IMR-90 (cell line): ENCODE measurements around the gene CREG1. TPM values are rescaled to one million over a fixed set of nuclear protein-coding genes. Genes with fewer than 3 reads are reported as not detected.

Experiments
- ATAC-seq: fragments of 200-7000 bp; cut with Tn5 transposase; 2 replicates; pipeline ENCODE4 v1.9.1; 2020; ENCODE audit warnings: low read depth, mild to moderate bottlenecking, moderate library complexity
- BruUV-seq: library from RNA; stranded (reverse); fragments of 400-500 nt; replicated peaks from 2 replicates; lab custom pipeline; 2021; lab: Mats Ljungman, UMichigan
- CTCF ChIA-PET: fragments of 300-600 bp; formaldehyde crosslinking; extraction: SDS; loops from one replicate; lab custom pipeline; 2021; ENCODE audit warnings: antibody characterized with exemption; lab: Yijun Ruan, JAX
- POLR2A ChIA-PET: fragments of 300-600 bp; sonication (Branson Sonifier 250); formaldehyde crosslinking; loops from one replicate; lab custom pipeline; 2022; ENCODE audit warnings: antibody characterized with exemption; ENCODE audit not compliant: unreplicated experiment; lab: Charles Lee
- DNase-seq: peaks from one replicate; pipeline ENCODE4 v3.0.0; 2013
- H2AFZ ChIP-seq: replicated peaks from 2 replicates; pipeline ENCODE3; 2013; ENCODE audit warnings: low read length, mild to moderate bottlenecking; ENCODE audit not compliant: poor library complexity
- H2AK5ac ChIP-seq: 2 replicates; pipeline ENCODE4 v1.6.1; 2013; ENCODE audit warnings: low read depth, low read length, inconsistent platforms
- H2AK9ac ChIP-seq: replicated peaks from 2 replicates; pipeline ENCODE3; 2013; ENCODE audit warnings: mild to moderate bottlenecking, low read depth, low read length, moderate library complexity; ENCODE audit not compliant: poor library complexity
- H2BK120ac ChIP-seq: 2 replicates; pipeline ENCODE4 v1.6.1; 2013; ENCODE audit warnings: low read depth, low read length, inconsistent platforms
- H2BK15ac ChIP-seq: 3 replicates; pipeline ENCODE4 v1.6.1; 2013; ENCODE audit warnings: low read depth, low read length, inconsistent platforms
- H2BK20ac ChIP-seq: 2 replicates; pipeline ENCODE4 v1.6.1; 2013; ENCODE audit warnings: low read depth, mild to moderate bottlenecking, inconsistent platforms, low read length, moderate library complexity
- H2BK5ac ChIP-seq: 2 replicates; pipeline ENCODE4 v1.6.1; 2013; ENCODE audit warnings: mild to moderate bottlenecking, low read depth, low read length, inconsistent platforms; ENCODE audit not compliant: poor library complexity, severe bottlenecking
- H3K14ac ChIP-seq: replicated peaks from 2 replicates; pipeline ENCODE4 v1.6.1; 2013; ENCODE audit warnings: low read depth, low read length, inconsistent platforms
- H3K18ac ChIP-seq: 2 replicates; pipeline ENCODE4 v1.6.1; 2013; ENCODE audit warnings: low read depth, low read length, control low read depth
- H3K23ac ChIP-seq: 2 replicates; pipeline ENCODE4 v1.6.1; 2013; ENCODE audit warnings: low read depth, low read length, inconsistent platforms
- H3K27ac ChIP-seq: 2 replicates; pipeline ENCODE4 v1.5.1; 2013; ENCODE audit warnings: mild to moderate bottlenecking, control low read depth, low read length; ENCODE audit not compliant: insufficient read depth
- H3K27me3 ChIP-seq: 2 replicates; pipeline ENCODE4 v1.6.1; 2013; ENCODE audit warnings: low read length; ENCODE audit not compliant: control insufficient read depth, insufficient read depth
- H3K36me3 ChIP-seq: 2 replicates; pipeline ENCODE4 v1.6.1; 2013; ENCODE audit warnings: low read length, mixed read lengths; ENCODE audit not compliant: control insufficient read depth, insufficient read depth
- H3K4ac ChIP-seq: 2 replicates; pipeline ENCODE4 v1.6.1; 2013; ENCODE audit warnings: low read depth, low read length, inconsistent platforms
- H3K4me1 ChIP-seq: 2 replicates; pipeline ENCODE4 v1.6.1; 2013; ENCODE audit warnings: low read length, mixed read lengths; ENCODE audit not compliant: control insufficient read depth, insufficient read depth
- H3K4me2 ChIP-seq: 2 replicates; pipeline ENCODE4 v1.6.1; 2013; ENCODE audit warnings: low read depth, mild to moderate bottlenecking, control low read depth, low read length, moderate library complexity
- H3K4me3 ChIP-seq: 2 replicates; pipeline ENCODE4 v1.5.1; 2013; ENCODE audit warnings: low read depth, mild to moderate bottlenecking, control low read depth, low read length, moderate library complexity; ENCODE audit not compliant: insufficient read depth
- H3K56ac ChIP-seq: 2 replicates; pipeline ENCODE4 v1.6.1; 2013; ENCODE audit warnings: low read length, inconsistent platforms; ENCODE audit not compliant: insufficient read depth; ENCODE audit errors: extremely low read depth
- H3K79me1 ChIP-seq, 2 experiments: 2 replicates each; pipeline ENCODE4 v1.6.1; 2013; ENCODE audit warnings: low read length in 2 of 2, inconsistent platforms in 1 of 2, low read depth in 1 of 2
- H3K9ac ChIP-seq: 2 replicates; pipeline ENCODE4 v1.6.1; 2013; ENCODE audit warnings: low read depth, low read length, control low read depth
- H3K9me1 ChIP-seq: 2 replicates; pipeline ENCODE4 v1.6.1; 2013; ENCODE audit warnings: low read length, inconsistent platforms; ENCODE audit not compliant: insufficient read depth
- H3K9me3 ChIP-seq: 2 replicates; pipeline ENCODE4 v1.6.1; 2013; ENCODE audit warnings: low read length; ENCODE audit not compliant: control insufficient read depth, insufficient read depth
- H4K20me1 ChIP-seq: 2 replicates; pipeline ENCODE4 v1.6.1; 2013; ENCODE audit warnings: low read length, inconsistent platforms; ENCODE audit not compliant: insufficient read depth
- H4K5ac ChIP-seq: 2 replicates; pipeline ENCODE4 v1.6.1; 2013; ENCODE audit warnings: mild to moderate bottlenecking, low read depth, low read length, control low read depth
- H4K8ac ChIP-seq, 2 experiments: 2 replicates each; pipeline ENCODE4 v1.6.1; 2013; ENCODE audit warnings: low read depth in 2 of 2, low read length in 2 of 2, control low read depth in 1 of 2, inconsistent platforms in 1 of 2
- H4K91ac ChIP-seq: 2 replicates; pipeline ENCODE4 v1.6.1; 2013; ENCODE audit warnings: low read depth, low read length, inconsistent platforms; ENCODE audit not compliant: insufficient read depth
- BHLHE40 ChIP-seq: fragments of 150-350 bp; IDR thresholded peaks from 2 replicates; pipeline ENCODE4 v1.6.1; 2016; ENCODE audit warnings: mild to moderate bottlenecking, low read depth, low read length
- CEBPB ChIP-seq: IDR thresholded peaks from 2 replicates; pipeline ENCODE4 v1.6.1; 2012; ENCODE audit warnings: low read depth, low read length, improper control_type of control experiment
- CHD1 ChIP-seq: IDR thresholded peaks from 2 replicates; pipeline ENCODE4 v1.6.1; 2012; ENCODE audit warnings: low read depth, low read length, improper control_type of control experiment
- ELK1 ChIP-seq: fragments of 150-350 bp; IDR thresholded peaks from 2 replicates; pipeline ENCODE4 v1.6.1; 2016; ENCODE audit warnings: low read depth, mild to moderate bottlenecking, low read length, moderate library complexity, borderline replicate concordance
- MAZ ChIP-seq: IDR thresholded peaks from 2 replicates; pipeline ENCODE4 v1.6.1; 2012; ENCODE audit warnings: low read depth, mild to moderate bottlenecking, low read length, improper control_type of control experiment, moderate library complexity, borderline replicate concordance
- MXI1 ChIP-seq: IDR thresholded peaks from 2 replicates; pipeline ENCODE4 v1.6.1; 2012; ENCODE audit warnings: low read depth, mild to moderate bottlenecking, low read length, moderate library complexity, borderline replicate concordance
- NFE2L2 ChIP-seq: fragments of 150-350 bp; IDR thresholded peaks from 2 replicates; pipeline ENCODE4 v1.6.1; 2016; ENCODE audit warnings: low read depth, mild to moderate bottlenecking, low read length
- POLR2A ChIP-seq: IDR thresholded peaks from 2 replicates; pipeline ENCODE4 v1.6.1; 2012; ENCODE audit warnings: mild to moderate bottlenecking, low read depth, low read length
- RAD21 ChIP-seq: IDR thresholded peaks from 2 replicates; pipeline ENCODE4 v1.6.1; 2012; ENCODE audit warnings: low read length, improper control_type of control experiment
- RCOR1 ChIP-seq: IDR thresholded peaks from 2 replicates; pipeline ENCODE4 v1.6.1; 2012; ENCODE audit warnings: mild to moderate bottlenecking, low read length, improper control_type of control experiment; ENCODE audit not compliant: insufficient replicate concordance
- RFX5 ChIP-seq: IDR thresholded peaks from 2 replicates; pipeline ENCODE4 v1.8.0; 2012; ENCODE audit warnings: low read depth, mild to moderate bottlenecking, low read length, moderate library complexity
- USF2 ChIP-seq: fragments of 150-350 bp; IDR thresholded peaks from 2 replicates; pipeline ENCODE4 v1.6.1; 2017; ENCODE audit warnings: mild to moderate bottlenecking, antibody characterized with exemption, low read length, low read depth
- WGBS, 2 experiments: methylation state at CpG; one replicate each; pipeline versions ENCODE4 v1.1.5 to v1.1.7; 2013; ENCODE audit warnings: missing lambda C conversion rate in 2 of 2; ENCODE audit not compliant: insufficient read length in 1 of 2; ENCODE audit errors: extremely low coverage in 2 of 2; 5-methylcytosine and 5-hydroxymethylcytosine counted together
- dilution Hi-C: fragments of 300-500 bp; cut with HindIII; formaldehyde crosslinking; loops from one replicate; pipeline ENCODE4 v1.14.3; 2018; ENCODE audit warnings: low sequenced_read_pairs; ENCODE audit not compliant: unreplicated experiment
- in situ Hi-C: fragments of 300-500 bp; cut with MboI; formaldehyde crosslinking; loops from 3 replicates; pipeline ENCODE4 v1.14.3; 2019; ENCODE audit warnings: low sequenced_read_pairs, inconsistent platforms, mixed read lengths
- intact Hi-C: fragments of 100-400 bp; cut with micrococcal nuclease; formaldehyde crosslinking; loops from 2 replicates; pipeline ENCODE4 v1.10.0; 2022
- polyA plus RNA-seq, 3 experiments: library from polyadenylated mRNA; depleted of rRNA; stranded (reverse); fragments of >200 nt; gene quantifications; 2 replicates each; pipeline ENCODE4 v1.2.3, GENCODE V29; 2012; ENCODE audit warnings: low replicate concordance in 1 of 3
- total RNA-seq: library from RNA; depleted of rRNA; stranded (reverse); fragments of >200 nt; gene quantifications from 2 replicates; pipeline ENCODE4 v1.2.3, GENCODE V29; 2012

CREG1 gene
- total and polyA plus RNA-seq, 2 of the 4 experiments (the other 2 are of a cell fraction), result 2.9 to 6.4 TPM

GRCh38 chr1:167551362-167551761, 2.2 kb downstream of the CREG1 start:
- Histone ChIP-seq H3K14ac (no peak overlapping the region), H2AFZ (no peak overlapping the region), H3K36me3 (0 out of 2 replicates have a peak, but pooled peaks cover 1% of the 10 kb centered on the region), H4K5ac (no peak overlapping the region), H2BK120ac (no peak overlapping the region), H2BK5ac (no peak overlapping the region), H4K20me1 (no peaks in the 10 kb centered on the region), H2AK5ac (no peak overlapping the region), H3K18ac (no peak overlapping the region), H2BK20ac (no peak overlapping the region), H3K4ac (no peak overlapping the region), H3K27me3 (no peaks in the 10 kb centered on the region), H2AK9ac (no peak overlapping the region), H3K79me1 (no peaks in the 10 kb centered on the region), H3K9ac (no peak overlapping the region), H3K9me3 (no peaks in the 10 kb centered on the region), H3K56ac (no peak overlapping the region), H3K4me2 (no peak overlapping the region), H3K4me1 (peaks cover 4% of the 10 kb centered on the region; the same call in 1 of the 2 replicates), H4K91ac (no peak overlapping the region), H3K23ac (no peak overlapping the region), H3K4me3 (no peak overlapping the region), H2BK15ac (no peak overlapping the region), H3K9me1 (no peaks in the 10 kb centered on the region), H3K27ac (no peak overlapping the region), H4K8ac (no peak overlapping the region)
- intact Hi-C loops (loop anchor here (5.0 kb wide), 1 partner anchor 251 kb away; no protein-coding TSS in a partner anchor), dilution Hi-C loops (no loop called here), in situ Hi-C loops (no loop called here)
- no TSS peak for BruUV-seq
- ATAC-seq (no peak), DNase-seq (no peak)
- ChIA-PET POLR2A (no interaction called here), CTCF (interaction anchor here (0.7 to 1.0 kb wide), 2 partner anchors 11 to 17 kb away, joined by 3 read pairs; no protein-coding TSS in a partner anchor)
- TF ChIP-seq USF2 (no peak), ELK1 (no peak), RFX5 (no peak), RCOR1 (no peak), CHD1 (no peak), BHLHE40 (no peak), POLR2A (no peak), NFE2L2 (no peak), MXI1 (no peak), RAD21 (no peak), MAZ (no peak), CEBPB (no peak)
- WGBS, 2 experiments, result no CpG with 5 or more reads among the region's 1 CpG
